ENCODE data around the gene CDK18. TPM values are rescaled to one million over a fixed set of nuclear protein-coding genes. Genes with fewer than 3 reads are reported as not detected.

CDK18 gene
- total and polyA plus RNA-seq, 10 of the 15 experiments (the other 5 are each of a cell fraction or from before 2014, with no cell fraction given), result 0.13 to 4.4 (median 0.52) TPM; not detected in 2

- Histone ChIP-seq H2AFZ (ENCODE audit: control insufficient read depth, low read depth, low read length) (no peak overlapping the region), H3K79me2 (ENCODE audit: control insufficient read depth, insufficient read depth, low read length) (no peaks in the 10 kb centered on the region), H3K4me1 (ENCODE audit: control insufficient read depth, insufficient read depth, low read length) (no peaks in the 10 kb centered on the region), H3K4me3 (no peak overlapping the region), H3K36me3 (ENCODE audit: control insufficient read depth in 2 of 2, insufficient read depth in 2 of 2, low read length in 1 of 2) (no peaks in the 10 kb centered on the region), H3K9me3 (replicated peaks; ENCODE audit: control insufficient read depth, insufficient read depth, low read length) (no peaks in the 10 kb centered on the region), H3K9ac (ENCODE audit: control insufficient read depth, insufficient read depth, low read length) (no peak overlapping the region), H3K27ac (ENCODE audit: control insufficient read depth, insufficient read depth) (no peak overlapping the region), H3K4me2 (ENCODE audit: control insufficient read depth, insufficient read depth) (no peak overlapping the region), H4K20me1 (ENCODE audit: control insufficient read depth, insufficient read depth) (no peaks in the 10 kb centered on the region), H3K27me3 (replicated peaks in 1 of 2; ENCODE audit: control insufficient read depth in 2 of 2, insufficient read depth in 2 of 2, low read length in 1 of 2) (peaks cover 0 to 1% of the 10 kb centered on the region in 2 experiments; a peak in 2 of 4 replicates)
- BruUV-seq (replicated peaks), result no TSS peak
- ChIA-PET RAD21 (ENCODE audit: unreplicated experiment) (no interaction called here), POLR2A (no interaction called here), SMC1A (ENCODE audit: uncharacterized antibody, unreplicated experiment) (interaction anchor here (1.5 kb wide), 1 partner anchor 15 kb away, joined by 3 read pairs; no protein-coding TSS in a partner anchor), CTCF (interaction anchor here (1.2 to 31.6 kb wide), 3 partner anchors 26 to 182 kb away, joined by 4 to 891 read pairs (median 4); no protein-coding TSS in a partner anchor)
- FAIRE-seq (no peak), ATAC-seq (no peak), DNase-seq (ENCODE audit: low read depth, low spot score) (no peak)
- 24% methylated on average over 5 of the region's 5 CpGs for WGBS (ENCODE audit: insufficient coverage, insufficient replicate concordance, low lambda C conversion rate, missing lambda C conversion rate)
- in situ Hi-C loops (cut with MboI), result no loop called here
- intact Hi-C loops (cut with micrococcal nuclease; ENCODE audit: unreplicated experiment), result no loop called here
- TF ChIP-seq RBBP5 (conservative IDR thresholded peaks at IDR 0.05) (no peak), CEBPZ (IDR thresholded peaks at IDR 0.05; ENCODE audit: low read depth, low read length) (no peak), EGR1 (IDR thresholded peaks at IDR 0.05; ENCODE audit: borderline replicate concordance in 1 of 2, low read depth in 2 of 2, low read length in 2 of 2) (no peak), PAX8 (IDR thresholded peaks at IDR 0.05) (no peak), LARP7 (IDR thresholded peaks at IDR 0.05) (no peak), ATF3 (IDR thresholded peaks at IDR 0.05; ENCODE audit: borderline replicate concordance, extremely low read depth, low read depth, low read length) (no peak), RELA (IDR thresholded peaks at IDR 0.05; ENCODE audit: borderline replicate concordance, partially characterized antibody) (no peak), CBX3 (IDR thresholded peaks at IDR 0.05; ENCODE audit: borderline replicate concordance, low read depth) (no peak)
Observed at GRCh38 chr1:205517763-205518162, 13.3 kb downstream of the CDK18 start.

Data from GM12878 (cell line).